GM10248 (cell line): ENCODE results near the gene GPR151.

ENCODE experiments used
- CTCF ChIA-PET: fragments of 300-600 bp; sonication (Branson Sonifier 250); formaldehyde crosslinking; extraction: SDS; loops from one replicate; lab custom pipeline; 2021; ENCODE audit warnings: antibody characterized with exemption; lab: Yijun Ruan, JAX
- POLR2A ChIA-PET: fragments of 350-650 bp; sonication (Branson Sonifier 250); formaldehyde crosslinking; extraction: SDS; loops from one replicate; lab custom pipeline; 2020; ENCODE audit warnings: antibody characterized with exemption; lab: Yijun Ruan, JAX
- DNase-seq: peaks from one replicate; pipeline ENCODE4 v3.0.0; 2012; ENCODE audit errors: extremely low spot score
- CTCF ChIP-seq: IDR thresholded peaks from 2 replicates; pipeline ENCODE4 v1.5.1; 2012; ENCODE audit warnings: mild to moderate bottlenecking, low read depth; ENCODE audit errors: extremely low read depth, missing control alignments, control extremely low read depth

The GPR151 gene

DNA sequence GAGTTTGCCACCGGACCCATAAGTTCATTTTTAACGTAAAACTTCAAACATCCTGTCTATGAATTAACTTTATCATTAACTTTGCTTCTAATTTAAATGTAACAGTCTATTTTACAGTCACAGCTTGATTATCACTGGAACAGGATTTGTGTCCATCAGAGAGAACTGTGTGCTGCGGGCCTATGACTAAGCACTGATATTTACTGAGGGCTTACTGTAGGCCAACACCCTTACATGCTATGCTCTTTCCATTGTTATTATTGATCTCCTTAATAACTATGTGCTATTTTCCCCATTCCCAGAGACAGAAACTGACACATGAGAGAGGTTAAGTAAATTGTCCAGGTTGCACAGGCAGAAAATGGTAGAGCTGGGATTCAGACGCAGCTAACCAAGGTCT lies 24.0 kb upstream of the GPR151 start:
- TF ChIP-seq CTCF, result no peak
- ChIA-PET POLR2A (no interaction called here), CTCF (interaction anchor here (5.3 to 6.6 kb wide), 3 partner anchors 8 to 649 kb away, joined by 60 to 88 read pairs (median 75); no protein-coding TSS in a partner anchor)
- no peak for DNase-seq

GRCh38 chr5:146538432-146538831 lies 22.4 kb upstream of the GPR151 start:
- TF ChIP-seq CTCF, result no peak
- no peak for DNase-seq
- CTCF ChIA-PET, result interaction anchor here (0.8 to 6.3 kb wide), 10 partner anchors 10 to 650 kb away, joined by 3 to 60 read pairs (median 4); no protein-coding TSS in a partner anchor
- POLR2A ChIA-PET, result no interaction called here

- POLR2A ChIA-PET, result no interaction called here
- no peak for DNase-seq
- no peak for TF ChIP-seq CTCF
Observed at GRCh38 chr5:146533882-146534281, 17.9 kb upstream of the GPR151 start.

DNA sequence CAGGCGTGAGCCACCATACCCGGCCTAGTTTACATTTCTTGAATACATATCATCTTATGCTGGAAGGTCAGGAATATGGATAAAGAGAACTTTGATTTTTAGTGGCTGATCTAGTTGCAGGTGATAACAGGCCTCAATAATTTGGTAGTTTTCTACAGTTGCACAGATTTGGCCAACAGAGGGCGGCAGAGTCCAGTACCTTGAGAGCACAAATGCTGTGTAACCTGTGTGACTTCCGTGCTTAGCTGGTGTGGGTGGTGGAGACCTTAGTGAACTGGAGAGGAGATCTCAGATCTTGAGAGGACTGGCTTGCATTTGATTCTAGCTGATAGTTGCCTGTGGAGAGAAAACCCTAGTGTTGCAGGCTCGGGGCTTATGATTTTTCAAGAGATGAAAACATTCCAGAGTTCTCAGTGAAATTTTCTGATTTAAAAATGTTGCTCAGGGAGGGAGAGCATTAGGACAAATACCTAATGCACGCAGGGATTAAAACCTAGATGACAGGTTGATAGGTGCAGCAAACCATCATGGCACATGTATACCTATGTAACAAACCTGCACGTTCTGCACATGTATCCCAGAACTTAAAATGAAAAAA lies 17.4 kb upstream of the GPR151 start:
- POLR2A ChIA-PET, result no interaction called here
- CTCF ChIA-PET, result interaction anchor here (0.6 to 6.9 kb wide), 23 partner anchors 9 to 660 kb away, joined by 3 to 76 read pairs (median 5); partner anchors contain the start of gene GPR151
- DNase-seq, result peak; percentile 73
- TF ChIP-seq CTCF, result peak; percentile 83

More at GRCh38 chr5:146533882-146534281, 17.9 kb upstream of the GPR151 start:
- CTCF ChIA-PET, result interaction anchor here (0.6 to 6.9 kb wide), 23 partner anchors 9 to 659 kb away, joined by 3 to 76 read pairs (median 5); partner anchors contain the start of gene GPR151

GRCh38 chr5:146529984-146530383 lies 14.0 kb upstream of the GPR151 start:
- ChIA-PET CTCF (interaction anchor here (4.0 to 6.9 kb wide), 3 partner anchors 13 to 659 kb away, joined by 25 to 76 read pairs (median 75); partner anchors contain the start of gene GPR151), POLR2A (no interaction called here)
- TF ChIP-seq CTCF, result no peak
- peak; percentile 24 for DNase-seq

GRCh38 chr5:146528236-146528635 lies 12.2 kb upstream of the GPR151 start:
- TF ChIP-seq CTCF, result no peak
- ChIA-PET POLR2A (no interaction called here), CTCF (interaction anchor here (1.1 to 1.7 kb wide), 4 partner anchors 10 to 14 kb away, joined by 3 to 6 read pairs (median 4); partner anchors contain the start of gene GPR151)
- DNase-seq, result no peak
